ENCODE data around the gene NWD2.
"Not testable (repeated sequence)": the region's sequence is repeated elsewhere in the genome, so short reads cannot be mapped to it uniquely, and the experiment has no call there.

The NWD2 gene

DNA sequence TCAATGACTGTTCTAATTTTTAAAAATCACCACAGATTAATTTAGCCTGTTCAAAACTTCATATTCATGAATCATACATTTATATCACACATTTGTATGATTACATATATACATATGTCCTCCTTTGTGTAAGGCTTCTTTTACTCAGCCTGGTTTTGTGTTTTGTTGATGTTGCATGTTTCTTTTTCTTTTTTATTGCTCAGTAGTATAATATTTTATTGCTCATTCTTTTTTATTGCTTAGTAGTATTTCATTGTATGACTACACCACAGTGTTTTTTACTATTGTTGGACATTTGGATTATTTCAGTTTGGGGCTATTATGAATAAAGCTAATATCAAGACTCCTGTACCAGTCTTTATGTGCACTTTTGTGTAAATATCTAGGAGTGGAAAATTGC is 243.1 kb downstream of the NWD2 start:
- Mint-ChIP-seq H3K36me3 (no peaks in the 10 kb centered on the region), H3K4me3 (no peak overlapping the region), H3K4me1 (no peaks in the 10 kb centered on the region), H3K27me3 (peaks cover 9 to 12% of the 10 kb centered on the region in 2 donors), H3K27ac (no peak overlapping the region), H3K9me3 (peaks cover 0 to 4% of the 10 kb centered on the region in 2 donors)
- no peak for DNase-seq
- ATAC-seq (replicated peaks): no peak

DNA sequence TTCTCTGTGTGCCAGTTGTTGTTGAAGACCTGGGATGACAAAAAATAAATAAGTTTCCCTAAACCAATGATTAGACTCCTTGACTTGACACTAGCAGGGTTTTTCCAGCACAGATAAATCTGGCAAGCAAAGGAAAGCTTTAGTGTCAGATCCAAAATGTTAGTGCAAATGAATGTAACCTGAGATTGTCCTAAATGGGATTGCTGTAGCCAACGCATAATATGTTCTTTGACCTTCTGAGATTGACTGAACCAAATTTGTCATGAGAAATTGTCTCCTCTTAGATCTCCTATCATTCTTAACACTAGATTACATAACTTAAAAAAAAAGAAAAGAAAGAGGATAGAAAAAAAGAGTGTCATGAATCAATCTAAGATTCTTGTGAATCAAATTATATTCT is 245.2 kb downstream of the NWD2 start:
- H3K9me3 Mint-ChIP-seq: no peaks in the 10 kb centered on the region
- no peak for DNase-seq
- no peaks in the 10 kb centered on the region for H3K36me3 Mint-ChIP-seq
- no peak for ATAC-seq (replicated peaks)
- no peaks in the 10 kb centered on the region for H3K4me1 Mint-ChIP-seq
- no peak overlapping the region for H3K27ac Mint-ChIP-seq
- H3K27me3 Mint-ChIP-seq: peaks cover 12 to 17% of the 10 kb centered on the region in 2 donors
- no peak overlapping the region for H3K4me3 Mint-ChIP-seq

DNA sequence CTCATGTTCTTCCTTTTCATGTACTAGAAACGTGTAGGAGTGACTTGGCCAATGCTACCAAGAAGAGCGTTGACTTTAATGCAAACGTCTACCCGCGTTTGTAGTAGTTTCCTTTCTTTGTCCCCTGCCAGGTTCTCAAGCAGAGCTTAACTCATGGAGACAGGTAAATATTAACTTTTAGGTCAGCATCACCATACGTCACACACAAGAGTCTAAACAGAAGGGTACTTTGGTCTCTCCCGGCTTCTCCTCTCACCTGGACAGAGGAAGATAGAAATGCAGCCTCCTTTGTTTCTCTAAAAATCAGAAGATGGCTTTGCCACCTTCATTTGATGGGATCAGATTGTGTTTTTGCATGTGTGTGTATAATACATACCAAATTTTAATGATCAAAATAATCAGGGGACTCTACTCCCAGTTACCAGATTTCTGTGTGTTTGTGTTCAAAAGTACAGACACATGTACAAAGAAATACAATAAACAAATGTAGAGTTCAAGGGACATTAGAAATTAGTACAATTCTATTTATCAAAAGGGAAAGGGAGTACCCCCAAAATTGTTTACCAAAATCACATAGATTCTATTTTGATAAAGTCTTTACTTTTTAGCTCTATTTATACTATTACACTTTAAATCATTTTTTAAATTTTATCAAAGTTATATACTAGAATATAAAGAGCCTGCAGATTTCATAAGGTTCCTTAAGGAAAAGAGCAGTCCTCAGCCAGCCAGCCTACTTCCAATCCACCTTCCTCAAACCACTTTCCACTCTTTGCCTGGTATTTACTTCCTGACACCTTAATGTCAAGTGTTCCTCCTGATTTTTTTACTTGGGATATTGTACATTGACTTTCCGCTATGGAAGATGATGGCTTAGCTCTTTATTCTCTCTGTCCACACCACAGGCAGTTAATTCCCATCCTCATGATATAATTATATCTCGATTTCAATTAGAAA is 246.1 kb downstream of the NWD2 start:
- Mint-ChIP-seq H3K27ac (no peak overlapping the region), H3K4me1 (no peaks in the 10 kb centered on the region), H3K27me3 (peaks cover 12 to 17% of the 10 kb centered on the region in 2 donors), H3K4me3 (no peak overlapping the region), H3K36me3 (no peaks in the 10 kb centered on the region), H3K9me3 (peaks cover 0 to 2% of the 10 kb centered on the region in 2 donors)
- DNase-seq: no peak
- ATAC-seq (replicated peaks): no peak

DNA sequence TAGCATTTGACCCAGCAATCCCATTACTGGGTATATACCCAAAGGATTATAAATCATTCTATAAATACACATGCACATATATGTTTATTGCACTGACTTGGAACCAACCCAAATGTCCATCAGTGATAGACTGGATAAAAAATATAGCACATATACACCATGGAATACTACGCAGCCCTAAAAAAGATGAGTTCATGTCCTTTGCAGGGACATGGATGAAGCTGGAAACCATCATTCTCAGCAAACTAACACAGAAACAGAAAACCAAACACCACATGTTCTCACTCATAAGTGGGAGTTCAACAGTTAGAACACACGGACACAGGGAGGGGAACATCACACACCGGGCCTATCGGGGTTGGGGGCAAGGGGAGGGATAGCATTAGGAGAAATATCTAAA is 250.8 kb downstream of the NWD2 start:
- ATAC-seq (replicated peaks); H3K9me3 Mint-ChIP-seq; H3K36me3 Mint-ChIP-seq: not testable (repeated sequence)

More for the DNA sequence above, 250.8 kb downstream of the NWD2 start:
- H3K27me3 Mint-ChIP-seq: peaks cover 15 to 22% of the 10 kb centered on the region in 2 donors
- H3K4me1 Mint-ChIP-seq, H3K27ac Mint-ChIP-seq, DNase-seq, H3K4me3 Mint-ChIP-seq: not testable (repeated sequence)

All from stimulated activated naive B cell treated with anti-CD40 and anti-IgM and Interleukin-4, amounts not matched to agents 10 μg/mL and 1 μg/mL and 100 μg/mL, for 72 hours (primary cell).